ENCODE measurements around the gene BBIP1. TPM values are rescaled to one million over a fixed set of nuclear protein-coding genes. Genes with fewer than 3 reads are reported as not detected.

The BBIP1 gene
- total RNA-seq, 4 donors from 2014 or later: 9.8 to 32.2 (median 14.5) TPM

GRCh38 chr10:110892602-110893288 is 26.2 kb downstream of the BBIP1 start:
- H3K4me3 ChIP-seq: no peak overlapping the region
- H3K36me3 ChIP-seq: peaks cover 0 to 89% (median 0%) of the 10 kb centered on the region in 3 donors
- no peak overlapping the region for H3K27ac ChIP-seq
- H3K9me3 ChIP-seq: no peaks in the 10 kb centered on the region
- H3K27me3 ChIP-seq: no peaks in the 10 kb centered on the region
- no peak for TF ChIP-seq CTCF (IDR thresholded peaks at IDR 0.05)
- no peak for TF ChIP-seq POLR2A (IDR thresholded peaks at IDR 0.05)
- H3K4me1 ChIP-seq: peaks cover 0 to 26% (median 0%) of the 10 kb centered on the region in 4 donors
- DNase-seq: no peak

- H3K27ac ChIP-seq: no peak overlapping the region
- no peaks in the 10 kb centered on the region for H3K27me3 ChIP-seq
- H3K9me3 ChIP-seq: no peaks in the 10 kb centered on the region
- H3K36me3 ChIP-seq: peaks cover 0 to 97% (median 0%) of the 10 kb centered on the region in 3 donors
- DNase-seq: no peak
- peaks cover 0 to 14% (median 5%) of the 10 kb centered on the region in 4 donors for H3K4me1 ChIP-seq
- no peak overlapping the region for H3K4me3 ChIP-seq
- TF ChIP-seq CTCF (IDR thresholded peaks at IDR 0.05) (no peak), POLR2A (IDR thresholded peaks at IDR 0.05) (no peak)
Measured at GRCh38 chr10:110887560-110887959, 31.4 kb downstream of the BBIP1 start.

GRCh38 chr10:110885932-110886674 is 32.9 kb downstream of the BBIP1 start:
- H3K36me3 ChIP-seq: peaks cover 0 to 98% (median 0%) of the 10 kb centered on the region in 3 donors
- no peak overlapping the region for H3K27ac ChIP-seq
- no peaks in the 10 kb centered on the region for H3K9me3 ChIP-seq
- no peak for TF ChIP-seq POLR2A (IDR thresholded peaks at IDR 0.05)
- no peak for TF ChIP-seq CTCF (IDR thresholded peaks at IDR 0.05)
- peaks cover 0 to 20% (median 8%) of the 10 kb centered on the region in 4 donors for H3K4me1 ChIP-seq
- no peak for DNase-seq
- H3K4me3 ChIP-seq: no peak overlapping the region
- H3K27me3 ChIP-seq: no peaks in the 10 kb centered on the region

- no peak for DNase-seq
- no peak overlapping the region for H3K27ac ChIP-seq
- no peaks in the 10 kb centered on the region for H3K9me3 ChIP-seq
- H3K27me3 ChIP-seq: no peaks in the 10 kb centered on the region
- peaks cover 0 to 32% (median 10%) of the 10 kb centered on the region in 4 donors for H3K4me1 ChIP-seq
- H3K4me3 ChIP-seq: no peak overlapping the region
- H3K36me3 ChIP-seq: peaks cover 0 to 92% (median 0%) of the 10 kb centered on the region in 3 donors
- TF ChIP-seq POLR2A (IDR thresholded peaks at IDR 0.05) (no peak), CTCF (IDR thresholded peaks at IDR 0.05) (no peak)
Measured at GRCh38 chr10:110883924-110884323, 35.1 kb downstream of the BBIP1 start.

GRCh38 chr10:110881905-110882304 is 37.1 kb downstream of the BBIP1 start:
- TF ChIP-seq CTCF (IDR thresholded peaks at IDR 0.05) (no peak), POLR2A (IDR thresholded peaks at IDR 0.05) (no peak)
- peaks cover 0 to 90% (median 0%) of the 10 kb centered on the region in 3 donors for H3K36me3 ChIP-seq

More at GRCh38 chr10:110881905-110882304, 37.1 kb downstream of the BBIP1 start:
- DNase-seq: no peak
- Histone ChIP-seq H3K27ac (no peak overlapping the region), H3K9me3 (no peaks in the 10 kb centered on the region), H3K4me3 (no peak overlapping the region), H3K4me1 (peaks cover 0 to 40% (median 10%) of the 10 kb centered on the region in 4 donors), H3K27me3 (no peaks in the 10 kb centered on the region)
